Measurements from ENCODE around the gene RALA. TPM values are rescaled to one million over a fixed set of nuclear protein-coding genes. Genes with fewer than 3 reads are reported as not detected.

The RALA gene
- total RNA-seq, 3 donors from 2014 or later, result 16.7 to 25.0 (median 18.7) TPM

- Histone ChIP-seq H3K4me1 (no peaks in the 10 kb centered on the region), H3K27me3 (no peaks in the 10 kb centered on the region), H3K4me3 (no peak overlapping the region), H3K27ac (no peak overlapping the region), H3K9me3 (no peaks in the 10 kb centered on the region), H3K36me3 (no peaks in the 10 kb centered on the region)
- intact Hi-C loops (cut with DNase I; ENCODE audit: low total_unique reads), result no loop called here
- DNase-seq (ENCODE audit: low spot score in 2 of 2), result no peak
- TF ChIP-seq POLR2AphosphoS5 (IDR thresholded peaks at IDR 0.05) (no peak), POLR2A (IDR thresholded peaks at IDR 0.05) (no peak), CTCF (IDR thresholded peaks at IDR 0.05) (no peak)
Observed at GRCh38 chr7:39681887-39682441, 58.6 kb downstream of the RALA start.

- Histone ChIP-seq H3K36me3 (no peaks in the 10 kb centered on the region), H3K4me1 (no peaks in the 10 kb centered on the region), H3K4me3 (no peak overlapping the region), H3K27me3 (no peaks in the 10 kb centered on the region), H3K27ac (peak overlapping the region; percentile 50 to 52), H3K9me3 (no peaks in the 10 kb centered on the region)
- no peak for TF ChIP-seq CTCF (IDR thresholded peaks at IDR 0.05)
- intact Hi-C loops (cut with DNase I; ENCODE audit: low total_unique reads), result no loop called here
- no peak for DNase-seq (ENCODE audit: low spot score in 2 of 2)
Observed at GRCh38 chr7:39683216-39683845, 60.0 kb downstream of the RALA start.

- H3K27me3 ChIP-seq, result no peaks in the 10 kb centered on the region
- H3K4me3 ChIP-seq, result no peak overlapping the region
- intact Hi-C loops (cut with DNase I; ENCODE audit: low total_unique reads), result no loop called here
- TF ChIP-seq CTCF (IDR thresholded peaks at IDR 0.05), result no peak
- no peak for TF ChIP-seq POLR2A (IDR thresholded peaks at IDR 0.05)
- TF ChIP-seq POLR2AphosphoS5 (IDR thresholded peaks at IDR 0.05), result no peak
- H3K27ac ChIP-seq, result no peak overlapping the region
- no peaks in the 10 kb centered on the region for H3K9me3 ChIP-seq
- no peaks in the 10 kb centered on the region for H3K4me1 ChIP-seq
- DNase-seq (ENCODE audit: low spot score in 2 of 2), result no peak
- H3K36me3 ChIP-seq, result no peaks in the 10 kb centered on the region
Observed at GRCh38 chr7:39686261-39686924, 63.0 kb downstream of the RALA start.

GRCh38 chr7:39688611-39689480, 65.5 kb downstream of the RALA start:
- intact Hi-C loops (cut with DNase I; ENCODE audit: low total_unique reads), result no loop called here
- Histone ChIP-seq H3K9me3 (no peaks in the 10 kb centered on the region), H3K27ac (no peak overlapping the region), H3K36me3 (no peaks in the 10 kb centered on the region), H3K27me3 (no peaks in the 10 kb centered on the region), H3K4me3 (no peak overlapping the region), H3K4me1 (no peaks in the 10 kb centered on the region)
- DNase-seq (ENCODE audit: low spot score in 2 of 2), result no peak
- TF ChIP-seq POLR2AphosphoS5 (IDR thresholded peaks at IDR 0.05) (no peak), POLR2A (IDR thresholded peaks at IDR 0.05) (no peak), CTCF (IDR thresholded peaks at IDR 0.05) (no peak)
